ENCODE data around the gene PLEKHA7.

DNA sequence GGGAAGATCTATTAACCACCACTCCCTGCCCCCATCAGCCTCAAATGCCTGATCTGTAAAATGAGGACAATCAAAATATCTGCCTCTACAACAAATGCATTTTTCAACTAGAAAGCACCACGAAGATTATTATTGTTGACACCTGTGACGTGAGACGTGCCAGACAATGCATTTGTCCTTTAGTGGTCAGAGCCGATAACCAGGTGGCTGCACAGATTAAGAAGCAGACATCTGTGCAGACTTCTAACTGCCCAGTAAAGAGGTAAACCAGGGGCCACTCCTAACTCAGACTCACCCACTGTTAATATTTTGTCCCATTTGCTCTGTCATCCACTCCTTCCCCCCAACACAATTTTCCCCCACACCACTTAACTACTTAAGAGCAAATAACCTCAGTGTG is 11.7 kb downstream of the PLEKHA7 start:
- TF ChIP-seq POLR2A (IDR thresholded peaks at IDR 0.05; ENCODE audit: low read length) (no peak), GATA1 (IDR thresholded peaks at IDR 0.05; ENCODE audit: low read depth, low read length) (no peak)
